ENCODE data around the gene PEMT. TPM values are rescaled to one million over a fixed set of nuclear protein-coding genes. Genes with fewer than 3 reads are reported as not detected.

Gene PEMT
- total RNA-seq, 3 donors from 2014 or later (not counting 1 experiment from before 2014, with no cell fraction given): 10.3 to 13.6 (median 12.6) TPM

GRCh38 chr17:17587614-17588337 lies 3.7 kb downstream of the PEMT start:
- DNase-seq: no peak
- intact Hi-C loops (cut with micrococcal nuclease): no loop called here
- no peaks in the 10 kb centered on the region for H3K36me3 ChIP-seq (ENCODE audit: control insufficient read depth, insufficient read depth, low read length)
- Mint-ChIP-seq H3K4me1 (peaks cover 20 to 24% of the 10 kb centered on the region in 2 donors), H3K4me3 (no peak overlapping the region), H3K36me3 (no peaks in the 10 kb centered on the region), H3K27ac (no peak overlapping the region), H3K9me3 (no peaks in the 10 kb centered on the region), H3K27me3 (ENCODE audit: low read depth in 2 of 2) (no peaks in the 10 kb centered on the region)
- WGBS (ENCODE audit: insufficient coverage): 96% methylated on average over 8 of the region's 10 CpGs
- TF ChIP-seq CTCF (IDR thresholded peaks at IDR 0.05): no peak
- no peak overlapping the region for H3K27ac ChIP-seq (ENCODE audit: low read length)
- H3K27me3 ChIP-seq (ENCODE audit: control insufficient read depth, insufficient read depth, low read length): no peaks in the 10 kb centered on the region
- no peak for ATAC-seq
- H3K4me3 ChIP-seq (ENCODE audit: low read length): no peak overlapping the region
- peaks cover 19% of the 10 kb centered on the region for H3K4me1 ChIP-seq (ENCODE audit: control insufficient read depth, insufficient read depth, low read length)
- no peaks in the 10 kb centered on the region for H3K9me3 ChIP-seq (ENCODE audit: control insufficient read depth, insufficient read depth, low read length)

- no peaks in the 10 kb centered on the region for H3K36me3 Mint-ChIP-seq
- no peaks in the 10 kb centered on the region for H3K4me1 Mint-ChIP-seq
- over 99% methylated on average over 5 of the region's 6 CpGs for WGBS (ENCODE audit: insufficient coverage)
- Histone ChIP-seq H3K4me1 (ENCODE audit: control insufficient read depth, insufficient read depth, low read length) (no peaks in the 10 kb centered on the region), H3K27me3 (ENCODE audit: control insufficient read depth, insufficient read depth, low read length) (no peaks in the 10 kb centered on the region), H3K9me3 (ENCODE audit: control insufficient read depth, insufficient read depth, low read length) (no peaks in the 10 kb centered on the region), H3K27ac (ENCODE audit: low read length) (no peak overlapping the region), H3K36me3 (ENCODE audit: control insufficient read depth, insufficient read depth, low read length) (no peaks in the 10 kb centered on the region), H3K4me3 (ENCODE audit: low read length) (no peak overlapping the region)
- no peak overlapping the region for H3K27ac Mint-ChIP-seq
- DNase-seq (no peak), ATAC-seq (no peak)
- intact Hi-C loops (cut with micrococcal nuclease): no loop called here
- no peaks in the 10 kb centered on the region for H3K9me3 Mint-ChIP-seq
- TF ChIP-seq CTCF (IDR thresholded peaks at IDR 0.05): no peak
- H3K4me3 Mint-ChIP-seq: no peak overlapping the region
- H3K27me3 Mint-ChIP-seq (ENCODE audit: low read depth in 2 of 2): no peaks in the 10 kb centered on the region
Observed at GRCh38 chr17:17582372-17582771, 9.1 kb downstream of the PEMT start.

- WGBS (ENCODE audit: insufficient coverage): 79% methylated on average over 4 of the region's 6 CpGs
- Histone ChIP-seq H3K27ac (ENCODE audit: low read length) (no peak overlapping the region), H3K27me3 (ENCODE audit: control insufficient read depth, insufficient read depth, low read length) (no peaks in the 10 kb centered on the region), H3K4me1 (ENCODE audit: control insufficient read depth, insufficient read depth, low read length) (no peaks in the 10 kb centered on the region), H3K36me3 (ENCODE audit: control insufficient read depth, insufficient read depth, low read length) (no peaks in the 10 kb centered on the region), H3K4me3 (ENCODE audit: low read length) (no peak overlapping the region), H3K9me3 (ENCODE audit: control insufficient read depth, insufficient read depth, low read length) (no peaks in the 10 kb centered on the region)
- ATAC-seq (no peak), DNase-seq (no peak)
- Mint-ChIP-seq H3K27ac (no peak overlapping the region), H3K27me3 (ENCODE audit: low read depth in 2 of 2) (no peaks in the 10 kb centered on the region), H3K4me3 (no peak overlapping the region), H3K36me3 (no peaks in the 10 kb centered on the region), H3K9me3 (no peaks in the 10 kb centered on the region), H3K4me1 (no peaks in the 10 kb centered on the region)
- no peak for TF ChIP-seq CTCF (IDR thresholded peaks at IDR 0.05)
- intact Hi-C loops (cut with micrococcal nuclease): no loop called here
Observed at GRCh38 chr17:17581509-17581908, 10.0 kb downstream of the PEMT start.

Measured in natural killer cell (primary cell).